ENCODE measurements around the gene ZNF436. TPM values are rescaled to one million over a fixed set of nuclear protein-coding genes. Genes with fewer than 3 reads are reported as not detected.
"Not testable (repeated sequence)": the region's sequence is repeated elsewhere in the genome, so short reads cannot be mapped to it uniquely, and the experiment has no call there.

Gene ZNF436
- total RNA-seq, 3 donors from 2014 or later = 3.1 to 4.7 (median 4.3) TPM

DNA sequence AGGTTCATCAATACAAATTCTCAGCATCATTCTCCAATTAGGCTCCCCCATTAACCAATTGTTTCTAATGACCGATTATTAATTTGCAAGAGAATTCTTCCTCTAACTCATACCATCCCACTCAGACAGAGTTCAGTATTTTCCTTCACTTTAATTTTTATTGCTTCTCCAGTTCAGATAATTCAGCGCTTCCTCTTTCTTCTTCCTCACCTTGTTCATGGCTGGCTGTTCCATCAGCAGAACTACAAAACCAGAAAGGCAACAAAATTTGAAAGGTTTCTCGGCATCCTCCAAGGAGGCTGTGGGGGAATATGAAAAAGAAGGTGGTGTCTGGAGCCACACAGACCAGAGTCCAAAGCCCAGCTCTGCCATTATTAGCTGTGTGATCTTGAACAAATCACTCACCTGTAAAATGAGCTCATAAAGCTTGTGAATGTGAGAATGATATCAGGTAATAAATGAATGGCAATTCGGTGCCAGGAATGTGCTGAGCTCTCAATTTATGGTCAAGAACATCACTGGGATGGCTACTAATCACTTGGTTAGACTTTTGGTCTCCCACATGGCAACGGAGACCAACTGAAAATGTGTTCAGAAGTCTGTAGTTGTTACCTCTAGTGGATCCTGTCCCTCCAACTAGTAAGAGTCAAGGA, 11.7 kb upstream of the ZNF436 start:
- H3K27me3 Mint-ChIP-seq (ENCODE audit: low read depth) = no peaks in the 10 kb centered on the region
- peaks cover 8% of the 10 kb centered on the region for H3K36me3 Mint-ChIP-seq (ENCODE audit: insufficient read depth)
- ATAC-seq (no peak), DNase-seq (no peak)
- no peak overlapping the region for H3K4me3 Mint-ChIP-seq
- H3K9me3 Mint-ChIP-seq = no peaks in the 10 kb centered on the region
- no peaks in the 10 kb centered on the region for H3K4me1 Mint-ChIP-seq (ENCODE audit: low read depth)

- H3K27me3 Mint-ChIP-seq (ENCODE audit: low read depth) = no peaks in the 10 kb centered on the region
- ATAC-seq (no peak), DNase-seq (no peak)
- H3K4me1 Mint-ChIP-seq (ENCODE audit: low read depth) = no peaks in the 10 kb centered on the region
- H3K9me3 Mint-ChIP-seq = no peaks in the 10 kb centered on the region
- no peak overlapping the region for H3K4me3 Mint-ChIP-seq
- peaks cover 8% of the 10 kb centered on the region for H3K36me3 Mint-ChIP-seq (ENCODE audit: insufficient read depth)
These were observed 11.1 kb upstream of the ZNF436 start for GRCh38 chr1:23380719-23381118.

DNA sequence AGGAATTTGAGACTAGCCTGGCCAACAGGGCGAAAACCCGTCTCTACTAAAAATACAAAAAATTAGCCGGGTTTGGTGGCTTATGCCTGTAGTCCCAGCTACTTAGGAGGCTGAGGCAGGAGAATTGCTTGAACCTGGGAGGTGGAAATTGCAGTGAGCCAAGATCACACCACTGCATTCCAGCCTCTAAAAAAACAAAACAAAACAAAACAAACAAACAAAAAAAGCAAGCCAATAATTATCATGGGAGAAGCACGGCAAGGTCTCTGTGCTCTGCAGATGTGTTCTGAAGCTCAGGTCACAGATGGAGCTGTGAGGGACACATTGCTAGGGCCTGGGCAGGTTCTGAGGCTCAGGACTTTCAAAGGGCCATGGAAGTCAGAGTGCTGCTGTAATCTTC, 10.6 kb upstream of the ZNF436 start:
- not testable (repeated sequence) for H3K36me3 Mint-ChIP-seq (ENCODE audit: insufficient read depth); DNase-seq; ATAC-seq; H3K9me3 Mint-ChIP-seq; H3K4me1 Mint-ChIP-seq (ENCODE audit: low read depth); H3K4me3 Mint-ChIP-seq; H3K27me3 Mint-ChIP-seq (ENCODE audit: low read depth)

- no peak for ATAC-seq
- no peak for DNase-seq
- H3K27me3 Mint-ChIP-seq (ENCODE audit: low read depth) = no peaks in the 10 kb centered on the region
- H3K36me3 Mint-ChIP-seq (ENCODE audit: insufficient read depth) = peaks cover 8% of the 10 kb centered on the region
- H3K4me3 Mint-ChIP-seq = no peak overlapping the region
- H3K4me1 Mint-ChIP-seq (ENCODE audit: low read depth) = no peaks in the 10 kb centered on the region
- H3K9me3 Mint-ChIP-seq = no peaks in the 10 kb centered on the region
These were observed 7.5 kb upstream of the ZNF436 start for GRCh38 chr1:23376890-23377811.

GRCh38 chr1:23374079-23374735, 4.6 kb upstream of the ZNF436 start:
- H3K4me3 Mint-ChIP-seq; ATAC-seq; H3K27me3 Mint-ChIP-seq (ENCODE audit: low read depth); DNase-seq; H3K9me3 Mint-ChIP-seq; H3K36me3 Mint-ChIP-seq (ENCODE audit: insufficient read depth): not testable (repeated sequence)
- peaks cover 10% of the 10 kb centered on the region for H3K4me1 Mint-ChIP-seq (ENCODE audit: low read depth)

- H3K4me1 Mint-ChIP-seq (ENCODE audit: low read depth) = peaks cover 16% of the 10 kb centered on the region
- DNase-seq (no peak), ATAC-seq (no peak)
- H3K9me3 Mint-ChIP-seq = no peaks in the 10 kb centered on the region
- H3K27me3 Mint-ChIP-seq (ENCODE audit: low read depth) = no peaks in the 10 kb centered on the region
- no peaks in the 10 kb centered on the region for H3K36me3 Mint-ChIP-seq (ENCODE audit: insufficient read depth)
- H3K4me3 Mint-ChIP-seq = no peak overlapping the region
These were observed 2.6 kb upstream of the ZNF436 start for GRCh38 chr1:23371987-23372880.

DNA sequence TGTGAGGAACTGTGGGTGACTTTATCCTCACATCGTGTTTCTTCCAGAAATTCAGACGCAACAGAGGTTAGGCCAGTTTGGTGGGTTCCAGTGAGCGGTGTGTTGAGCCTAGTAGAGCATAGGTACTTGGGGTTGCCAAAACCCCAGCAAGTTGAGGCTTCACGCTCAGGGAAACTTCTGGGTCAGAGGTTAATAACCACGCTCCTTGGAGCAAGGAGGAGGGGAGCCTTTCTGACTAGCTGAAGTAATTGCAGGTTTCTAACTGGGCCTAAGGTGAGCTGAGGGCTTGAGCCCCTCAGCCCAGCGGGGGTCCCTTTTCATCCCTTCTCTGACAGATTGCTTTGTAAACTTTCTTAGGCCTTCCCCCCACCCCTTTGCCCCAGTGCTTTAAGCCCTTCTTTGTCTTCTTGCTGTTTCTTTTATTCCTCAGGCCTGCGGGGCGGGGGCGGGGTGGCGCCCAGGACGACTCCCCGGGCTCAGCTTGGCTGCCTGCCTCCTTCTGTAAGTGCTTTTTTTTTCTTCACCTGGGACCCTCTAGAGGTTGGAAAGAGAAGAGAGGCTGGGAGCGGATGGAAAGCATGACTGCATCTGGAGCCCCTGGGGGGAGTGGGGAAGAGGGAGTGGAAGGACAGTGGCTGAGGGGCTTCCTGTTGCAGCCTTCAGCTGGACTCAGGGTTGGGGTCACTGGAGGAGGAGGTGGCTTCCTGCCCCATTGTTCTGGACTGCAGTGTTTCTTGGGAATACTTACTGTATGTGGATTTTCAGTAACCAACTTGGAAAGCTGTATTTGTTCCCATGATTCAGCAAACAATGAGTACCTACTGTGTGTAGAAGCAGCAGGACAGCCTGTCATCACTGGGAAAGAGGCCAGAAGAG, 1.3 kb upstream of the ZNF436 start:
- DNase-seq (no peak), ATAC-seq (no peak)
- H3K36me3 Mint-ChIP-seq (ENCODE audit: insufficient read depth) = peaks cover 5% of the 10 kb centered on the region
- no peak overlapping the region for H3K4me3 Mint-ChIP-seq
- H3K9me3 Mint-ChIP-seq = no peaks in the 10 kb centered on the region
- no peaks in the 10 kb centered on the region for H3K27me3 Mint-ChIP-seq (ENCODE audit: low read depth)
- peaks cover 28% of the 10 kb centered on the region for H3K4me1 Mint-ChIP-seq (ENCODE audit: low read depth)

DNA sequence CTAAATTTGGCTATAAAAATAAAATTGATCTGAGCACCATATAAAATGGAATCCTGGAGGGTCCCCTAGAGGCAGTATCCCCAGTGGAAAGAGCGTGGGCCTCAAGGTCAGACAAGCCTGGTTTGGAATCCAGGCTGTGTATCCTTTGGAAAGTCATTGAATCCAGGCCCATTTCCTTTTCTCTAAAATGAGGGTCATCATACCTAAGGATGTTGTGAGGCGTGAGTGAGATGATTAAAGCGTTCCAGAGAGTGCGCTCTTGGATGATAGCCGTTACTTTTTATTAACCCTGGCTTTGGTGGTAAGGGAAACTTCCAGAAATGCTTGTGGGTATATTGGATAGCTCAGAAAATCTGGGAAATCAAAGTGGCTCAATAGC, 683 bp upstream of the ZNF436 start:
- Mint-ChIP-seq H3K9me3 (no peaks in the 10 kb centered on the region), H3K4me3 (peak overlapping the region; percentile 92), H3K36me3 (ENCODE audit: insufficient read depth) (peaks cover 6% of the 10 kb centered on the region), H3K27me3 (ENCODE audit: low read depth) (no peaks in the 10 kb centered on the region), H3K4me1 (ENCODE audit: low read depth) (peaks cover 29% of the 10 kb centered on the region)
- DNase-seq = no peak
- ATAC-seq = no peak

GRCh38 chr1:23368562-23369334, 888 bp downstream of the ZNF436 start:
- Mint-ChIP-seq H3K4me1 (ENCODE audit: low read depth) (peaks cover 29% of the 10 kb centered on the region), H3K27me3 (ENCODE audit: low read depth) (no peaks in the 10 kb centered on the region), H3K4me3 (peak overlapping the region; percentile 92), H3K36me3 (ENCODE audit: insufficient read depth) (peaks cover 9% of the 10 kb centered on the region), H3K9me3 (no peaks in the 10 kb centered on the region)
- DNase-seq = peak; percentile 82
- ATAC-seq = peak; percentile 82 to 83

GRCh38 chr1:23367791-23368561, 1.7 kb downstream of the ZNF436 start:
- Mint-ChIP-seq H3K4me3 (peak overlapping the region; percentile 92), H3K4me1 (ENCODE audit: low read depth) (peaks cover 29% of the 10 kb centered on the region)

DNA sequence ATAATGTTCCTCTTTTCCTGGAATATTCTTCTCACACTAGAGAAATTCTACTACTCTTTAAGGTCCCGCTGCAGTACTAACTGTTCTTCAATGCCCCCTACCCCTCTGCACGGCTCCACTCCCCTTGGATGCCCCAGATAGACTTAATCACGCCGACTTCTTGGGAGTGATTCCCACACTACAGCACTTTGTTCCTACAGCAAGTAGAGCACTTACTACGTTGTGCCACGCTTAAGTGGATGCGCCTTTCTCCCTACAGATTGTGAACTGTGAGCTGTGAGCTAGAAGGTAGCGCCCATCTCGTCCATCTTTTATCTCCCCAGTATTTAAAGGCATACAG, 2.2 kb downstream of the ZNF436 start:
- Mint-ChIP-seq H3K4me3 (peak overlapping the region; percentile 92), H3K36me3 (ENCODE audit: insufficient read depth) (peaks cover 19% of the 10 kb centered on the region), H3K27me3 (ENCODE audit: low read depth) (no peaks in the 10 kb centered on the region), H3K9me3 (peaks cover 6% of the 10 kb centered on the region), H3K4me1 (ENCODE audit: low read depth) (peaks cover 29% of the 10 kb centered on the region)
- no peak for DNase-seq
- ATAC-seq = no peak

More at GRCh38 chr1:23367791-23368561, 1.7 kb downstream of the ZNF436 start:
- ATAC-seq (peak; percentile 92 to 93), DNase-seq (peak; percentile 96)
- peaks cover 2% of the 10 kb centered on the region for H3K9me3 Mint-ChIP-seq
- peaks cover 15% of the 10 kb centered on the region for H3K36me3 Mint-ChIP-seq (ENCODE audit: insufficient read depth)
- H3K27me3 Mint-ChIP-seq (ENCODE audit: low read depth) = no peaks in the 10 kb centered on the region

- no peak for ATAC-seq
- Mint-ChIP-seq H3K4me3 (peak overlapping the region; percentile 92), H3K36me3 (ENCODE audit: insufficient read depth) (peaks cover 28% of the 10 kb centered on the region)
These were observed 3.0 kb downstream of the ZNF436 start for GRCh38 chr1:23366598-23366997.

More at GRCh38 chr1:23366598-23366997, 3.0 kb downstream of the ZNF436 start:
- Mint-ChIP-seq H3K4me1 (ENCODE audit: low read depth) (peaks cover 29% of the 10 kb centered on the region), H3K27me3 (ENCODE audit: low read depth) (no peaks in the 10 kb centered on the region), H3K9me3 (peaks cover 12% of the 10 kb centered on the region)
- no peak for DNase-seq
